Mesenchymal stem cell (in vitro differentiated cells and primary cell): ENCODE data around the gene KRTAP10-12.

Experiments used
- DNase-seq: peaks from one replicate; pipeline ENCODE4 v3.0.0-alpha.2; 2013
- H2AFZ ChIP-seq: one replicate; pipeline ENCODE4 v1.6.1; 2013; ENCODE audit warnings: low read depth, mild to moderate bottlenecking, control low read depth, inconsistent platforms, low read length, moderate library complexity
- H2AK5ac ChIP-seq: 2 replicates; pipeline ENCODE4 v1.6.1; 2013; ENCODE audit warnings: low read length, moderate library complexity, mild to moderate bottlenecking, inconsistent platforms; ENCODE audit not compliant: severe bottlenecking
- H2BK120ac ChIP-seq: one replicate; pipeline ENCODE4 v1.6.1; 2013; ENCODE audit warnings: low read depth, mild to moderate bottlenecking, inconsistent platforms, low read length, moderate library complexity
- H2BK12ac ChIP-seq, 2 experiments: one replicate each; pipeline ENCODE4 v1.6.1; 2013; ENCODE audit warnings: inconsistent platforms in 2 of 2, low read length in 2 of 2, mild to moderate bottlenecking in 2 of 2, moderate library complexity in 2 of 2, control low read depth in 1 of 2
- H2BK15ac ChIP-seq: one replicate; pipeline ENCODE4 v1.6.1; 2013; ENCODE audit warnings: mild to moderate bottlenecking, low read depth, inconsistent platforms; ENCODE audit not compliant: poor library complexity, severe bottlenecking
- H2BK5ac ChIP-seq: 2 replicates; pipeline ENCODE4 v1.6.1; 2013; ENCODE audit warnings: low read depth, mild to moderate bottlenecking, low read length, control low read depth, inconsistent platforms; ENCODE audit not compliant: poor library complexity, severe bottlenecking
- H3K14ac ChIP-seq, 2 experiments: one replicate each; pipeline ENCODE4 v1.6.1; 2013; ENCODE audit warnings: inconsistent platforms in 2 of 2, low read length in 2 of 2, control low read depth in 1 of 2, mild to moderate bottlenecking in 1 of 2, moderate library complexity in 1 of 2
- H3K18ac ChIP-seq, 2 experiments: one replicate each; pipeline ENCODE4 v1.6.1; 2013; ENCODE audit warnings: inconsistent platforms in 2 of 2, low read length in 2 of 2, control low read depth in 1 of 2, low read depth in 1 of 2, mild to moderate bottlenecking in 1 of 2
- H3K23ac ChIP-seq, 2 experiments: one replicate each; pipeline ENCODE4 v1.6.1; 2013; ENCODE audit warnings: inconsistent platforms in 2 of 2, low read length in 2 of 2, mild to moderate bottlenecking in 2 of 2, moderate library complexity in 2 of 2, control low read depth in 1 of 2
- H3K27ac ChIP-seq: 2 replicates; pipeline ENCODE4 v1.5.1; 2013; ENCODE audit warnings: mild to moderate bottlenecking, moderate library complexity, low read length, control low read depth, inconsistent platforms; ENCODE audit not compliant: poor library complexity, severe bottlenecking
- H3K27me3 ChIP-seq, 2 experiments: 2 replicates each; pipeline versions ENCODE4 v1.6.1 to v1.7.0; 2013; ENCODE audit warnings: low read length in 2 of 2, mild to moderate bottlenecking in 2 of 2, moderate library complexity in 2 of 2, control low read depth in 1 of 2, inconsistent platforms in 1 of 2; ENCODE audit not compliant: control insufficient read depth in 1 of 2, insufficient read depth in 1 of 2
- H3K36me3 ChIP-seq, 2 experiments: 2 replicates each; pipeline versions ENCODE4 v1.6.1 to v1.7.0; 2013; ENCODE audit warnings: low read length in 2 of 2, control low read depth in 1 of 2, inconsistent platforms in 1 of 2, low read depth in 1 of 2, mild to moderate bottlenecking in 1 of 2; ENCODE audit not compliant: insufficient read depth in 2 of 2, control insufficient read depth in 1 of 2
- H3K4ac ChIP-seq, 2 experiments: one replicate each; pipeline ENCODE4 v1.6.1; 2013; ENCODE audit warnings: inconsistent platforms in 2 of 2, low read length in 2 of 2, mild to moderate bottlenecking in 2 of 2, moderate library complexity in 2 of 2, control low read depth in 1 of 2, low read depth in 1 of 2
- H3K4me1 ChIP-seq: 2 replicates; pipeline ENCODE4 v1.6.1; 2013; ENCODE audit warnings: low read depth, low read length, control low read depth; ENCODE audit not compliant: control insufficient read depth, insufficient read depth
- H3K4me2 ChIP-seq: 2 replicates; pipeline ENCODE4 v1.6.1; 2013; ENCODE audit warnings: low read length, mild to moderate bottlenecking, inconsistent platforms; ENCODE audit not compliant: poor library complexity, severe bottlenecking
- H3K4me3 ChIP-seq, 2 experiments: 2 replicates each; pipeline versions ENCODE4 v1.5.1 to v1.7.0; 2013; ENCODE audit warnings: low read length in 2 of 2, mild to moderate bottlenecking in 2 of 2, control low read depth in 1 of 2, low read depth in 1 of 2; ENCODE audit not compliant: insufficient read depth in 1 of 2
- H3K79me1 ChIP-seq: replicated peaks from 2 replicates; pipeline ENCODE4 v1.6.1; 2013; ENCODE audit warnings: mild to moderate bottlenecking, control low read depth, low read length, inconsistent platforms; ENCODE audit not compliant: poor library complexity, severe bottlenecking
- H3K9ac ChIP-seq: 2 replicates; pipeline ENCODE4 v1.7.0; 2013; ENCODE audit warnings: mild to moderate bottlenecking, low read length, moderate library complexity
- H3K9me3 ChIP-seq: 2 replicates; pipeline ENCODE4 v1.7.0; 2013; ENCODE audit warnings: mild to moderate bottlenecking, low read length; ENCODE audit not compliant: control insufficient read depth
- H4K8ac ChIP-seq: one replicate; pipeline ENCODE4 v1.6.1; 2013; ENCODE audit warnings: inconsistent platforms, mild to moderate bottlenecking, low read length, moderate library complexity
- H4K91ac ChIP-seq: one replicate; pipeline ENCODE4 v1.6.1; 2013; ENCODE audit warnings: mild to moderate bottlenecking, low read length, inconsistent platforms
- WGBS: methylation state at CpG from one replicate; pipeline ENCODE4 v1.1.7; 2013; ENCODE audit warnings: mixed read lengths; 5-methylcytosine and 5-hydroxymethylcytosine counted together

The KRTAP10-12 gene

DNA sequence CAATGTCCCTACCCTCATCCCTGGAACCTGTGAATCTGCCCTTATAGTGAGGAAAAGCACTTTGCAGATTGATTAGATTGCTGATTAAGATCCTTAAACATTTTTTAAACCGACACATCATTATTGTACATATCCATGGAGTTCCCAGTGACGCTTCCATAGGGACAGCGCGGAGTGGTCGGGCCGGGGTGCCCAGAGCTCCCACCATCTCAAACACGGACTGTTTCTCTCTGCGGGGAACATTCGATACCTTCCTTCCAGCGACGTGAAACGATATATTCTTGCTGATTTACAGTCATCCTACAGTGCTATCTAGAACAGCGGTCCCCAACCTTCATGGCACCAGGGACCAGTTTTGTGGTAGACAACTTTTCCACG is 4.0 kb downstream of the KRTAP10-12 start:
- H3K36me3 ChIP-seq, result peaks cover 0 to 4% of the 10 kb centered on the region in 2 experiments
- H3K23ac ChIP-seq, result no peak overlapping the region
- no peak overlapping the region for H3K4ac ChIP-seq
- no peak overlapping the region for H3K18ac ChIP-seq
- no peak for DNase-seq
- no peak overlapping the region for H2AFZ ChIP-seq
- no peak overlapping the region for H3K4me2 ChIP-seq
- peaks cover 12% of the 10 kb centered on the region for H3K4me1 ChIP-seq
- no peaks in the 10 kb centered on the region for H3K79me1 ChIP-seq
- no peak overlapping the region for H3K9ac ChIP-seq
- H2AK5ac ChIP-seq, result no peak overlapping the region
- H3K14ac ChIP-seq, result no peak overlapping the region
- no peak overlapping the region for H4K91ac ChIP-seq
- peaks cover 84 to 88% of the 10 kb centered on the region in 2 experiments for H3K27me3 ChIP-seq
- H2BK5ac ChIP-seq, result no peak overlapping the region
- no peaks in the 10 kb centered on the region for H3K9me3 ChIP-seq
- H3K4me3 ChIP-seq, result no peak overlapping the region
- 90% methylated on average over 13 of the region's 14 CpGs for WGBS
- H2BK12ac ChIP-seq, result no peak overlapping the region
- no peak overlapping the region for H4K8ac ChIP-seq
- H2BK15ac ChIP-seq, result no peak overlapping the region
- no peak overlapping the region for H3K27ac ChIP-seq
- no peak overlapping the region for H2BK120ac ChIP-seq

DNA sequence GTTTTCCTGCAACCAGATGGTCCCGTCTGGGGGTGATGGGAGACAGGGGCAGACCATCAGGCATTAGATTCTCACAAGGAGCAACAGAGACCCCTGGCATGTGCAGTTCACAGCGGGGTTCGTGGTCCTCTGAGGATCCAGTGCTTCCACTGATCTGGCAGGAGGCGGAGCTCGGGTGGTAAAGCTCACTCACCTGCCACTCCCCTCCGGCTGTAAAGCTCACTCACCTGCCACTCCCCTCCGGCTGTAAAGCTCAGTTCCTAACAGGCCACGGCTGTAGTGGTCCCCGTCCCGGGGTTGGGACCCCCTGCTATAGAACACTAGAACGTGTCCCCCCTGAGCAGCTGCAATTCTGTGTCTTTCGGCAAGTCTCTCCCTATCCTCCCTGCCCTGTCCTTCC is 4.6 kb downstream of the KRTAP10-12 start:
- Histone ChIP-seq H3K9me3 (no peaks in the 10 kb centered on the region), H2BK5ac (no peak overlapping the region), H3K23ac (no peak overlapping the region), H2BK12ac (no peak overlapping the region), H3K9ac (no peak overlapping the region), H3K79me1 (no peaks in the 10 kb centered on the region), H2AK5ac (no peak overlapping the region), H3K27ac (no peak overlapping the region), H3K18ac (no peak overlapping the region), H3K36me3 (peaks cover 0 to 6% of the 10 kb centered on the region in 2 experiments), H2BK15ac (no peak overlapping the region), H3K4me2 (no peak overlapping the region), H2AFZ (no peak overlapping the region), H3K4me3 (no peak overlapping the region), H4K91ac (no peak overlapping the region), H3K4ac (no peak overlapping the region), H3K27me3 (peaks cover 84 to 88% of the 10 kb centered on the region in 2 experiments), H2BK120ac (no peak overlapping the region), H3K4me1 (peaks cover 15% of the 10 kb centered on the region), H3K14ac (no peak overlapping the region), H4K8ac (no peak overlapping the region)
- WGBS, result 63% methylated on average over 12 of the region's 12 CpGs
- no peak for DNase-seq

DNA sequence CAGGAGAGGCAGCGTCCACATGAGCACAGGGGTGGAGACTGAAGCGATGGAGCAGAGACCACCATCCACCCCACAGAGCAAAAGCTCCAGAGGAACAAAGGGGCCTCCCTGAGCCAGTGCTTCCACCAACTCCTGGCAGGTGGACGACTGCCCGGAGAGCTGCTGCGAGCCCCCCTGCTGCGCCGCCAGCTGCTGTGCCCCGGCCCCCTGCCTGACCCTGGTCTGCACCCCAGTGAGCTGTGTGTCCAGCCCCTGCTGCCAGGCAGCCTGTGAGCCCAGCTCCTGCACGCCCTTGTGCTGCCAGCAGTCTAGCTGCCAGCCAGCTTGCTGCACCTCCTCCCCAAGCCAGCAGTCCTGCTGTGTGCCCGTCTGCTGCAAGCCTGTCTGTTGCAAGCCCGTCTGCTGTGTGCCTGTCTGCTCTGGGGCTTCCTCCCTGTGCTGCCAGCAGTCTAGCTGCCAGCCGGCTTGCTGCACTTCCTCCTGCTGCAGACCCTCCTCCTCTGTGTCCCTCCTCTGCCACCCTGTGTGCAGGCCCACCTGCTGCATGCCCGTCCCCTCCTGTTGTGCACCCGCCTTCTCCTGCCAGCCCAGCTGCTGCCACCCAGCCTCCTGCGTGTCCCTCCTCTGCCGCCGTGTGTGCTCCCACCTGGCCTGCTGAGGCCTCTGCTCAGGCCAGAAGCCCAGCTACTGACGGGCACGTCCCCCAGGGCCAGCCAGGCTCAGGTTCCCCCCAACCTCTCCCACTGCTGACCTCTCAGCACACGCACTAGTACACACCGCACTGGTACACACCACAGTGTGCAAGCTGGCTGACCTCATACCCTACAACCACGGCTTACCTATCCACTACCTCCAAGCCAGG is 5.4 kb downstream of the KRTAP10-12 start:
- H4K8ac ChIP-seq, result no peak overlapping the region
- H2AK5ac ChIP-seq, result no peak overlapping the region
- H3K27ac ChIP-seq, result no peak overlapping the region
- peaks cover 17% of the 10 kb centered on the region for H3K4me1 ChIP-seq
- no peak overlapping the region for H3K9ac ChIP-seq
- H2BK120ac ChIP-seq, result no peak overlapping the region
- no peak overlapping the region for H2BK5ac ChIP-seq
- WGBS, result 80% methylated on average over 21 of the region's 22 CpGs
- no peak overlapping the region for H3K4me3 ChIP-seq
- H3K36me3 ChIP-seq, result peaks cover 0 to 6% of the 10 kb centered on the region in 2 experiments
- no peak overlapping the region for H3K14ac ChIP-seq
- H2AFZ ChIP-seq, result no peak overlapping the region
- H2BK12ac ChIP-seq, result no peak overlapping the region
- no peak overlapping the region for H4K91ac ChIP-seq
- H3K27me3 ChIP-seq, result peaks cover 83 to 89% of the 10 kb centered on the region in 2 experiments
- no peak overlapping the region for H3K4ac ChIP-seq
- no peak overlapping the region for H3K4me2 ChIP-seq
- H3K23ac ChIP-seq, result no peak overlapping the region
- no peaks in the 10 kb centered on the region for H3K9me3 ChIP-seq
- no peak overlapping the region for H2BK15ac ChIP-seq
- no peaks in the 10 kb centered on the region for H3K79me1 ChIP-seq
- DNase-seq, result no peak
- no peak overlapping the region for H3K18ac ChIP-seq

DNA sequence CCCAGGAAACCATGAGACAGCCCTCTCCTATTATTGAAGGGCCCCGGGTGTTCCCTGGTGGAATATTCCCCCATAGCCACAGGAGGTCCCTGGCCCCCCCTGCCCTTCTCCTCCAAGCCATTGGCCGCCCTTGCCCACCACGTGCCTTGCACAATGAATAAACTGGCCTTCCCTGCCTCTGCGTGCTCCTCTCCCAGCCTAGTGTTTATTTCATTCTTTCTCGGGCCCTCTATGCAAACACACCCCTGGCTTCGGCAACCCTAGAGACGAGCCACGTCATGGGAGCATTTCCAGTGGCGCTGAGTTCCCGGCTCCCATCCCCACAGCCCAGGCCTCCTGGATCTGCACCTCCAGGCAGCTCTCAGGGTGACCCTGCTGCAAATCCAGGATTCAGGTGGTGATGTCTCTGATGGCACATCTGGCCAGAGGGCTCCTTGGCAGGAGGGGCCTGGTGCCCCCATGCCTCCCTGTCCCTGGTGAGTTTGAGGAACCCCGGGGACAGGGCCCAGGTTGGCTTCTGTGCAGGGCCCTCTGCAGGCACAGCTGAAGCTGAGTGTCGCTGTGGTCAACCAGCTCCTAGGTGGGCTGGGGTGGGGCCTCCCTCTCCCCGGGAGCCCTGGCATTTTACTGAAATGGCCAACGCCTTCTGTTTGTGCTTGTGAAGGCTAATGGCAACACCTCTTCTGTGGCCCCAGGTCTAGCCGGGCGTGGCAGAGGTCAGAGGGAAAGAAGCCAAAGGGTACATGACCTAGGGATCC is 6.2 kb downstream of the KRTAP10-12 start:
- Histone ChIP-seq H3K9me3 (no peaks in the 10 kb centered on the region), H3K9ac (no peak overlapping the region), H3K79me1 (no peaks in the 10 kb centered on the region), H2BK12ac (no peak overlapping the region), H2AFZ (no peak overlapping the region), H3K14ac (no peak overlapping the region), H2BK15ac (no peak overlapping the region), H3K36me3 (peaks cover 0 to 6% of the 10 kb centered on the region in 2 experiments), H3K4me3 (no peak overlapping the region), H3K23ac (no peak overlapping the region), H3K27ac (no peak overlapping the region), H2BK5ac (no peak overlapping the region), H3K27me3 (peaks cover 82 to 89% of the 10 kb centered on the region in 2 experiments), H4K8ac (no peak overlapping the region), H3K4me1 (peaks cover 9% of the 10 kb centered on the region), H2AK5ac (no peak overlapping the region), H3K4me2 (no peak overlapping the region), H4K91ac (no peak overlapping the region), H3K4ac (no peak overlapping the region), H3K18ac (no peak overlapping the region), H2BK120ac (no peak overlapping the region)
- WGBS, result 50% methylated on average over 16 of the region's 16 CpGs
- DNase-seq, result no peak
